Inflammatory macrophage treated with lipopolysaccharide for 1 hour (primary cell): ENCODE results near the gene TMBIM6.
"Not testable (repeated sequence)": the region's sequence is repeated elsewhere in the genome, so short reads cannot be mapped to it uniquely, and the experiment has no call there.

Experiments used
- DNase-seq, 2 donors: peaks; one replicate each; pipeline ENCODE4 v3.0.0-alpha.2; 2020 to 2022

The TMBIM6 gene

GRCh38 chr12:49740930-49741881 lies at the start of gene TMBIM6:
Gene TMBIM6, plus strand, starts transcription at chr12:49741557. Its CDS starts 10,937 bp downstream, at chr12:49752494.
- DNase-seq, result peak; percentile 100

- DNase-seq, result no peak
Measured at GRCh38 chr12:49692851-49693250, 48.5 kb upstream of the TMBIM6 start.

- DNase-seq, result no peak
Measured at GRCh38 chr12:49693931-49694444, 47.4 kb upstream of the TMBIM6 start.

- DNase-seq, result peak; percentile 19 to 26
Measured at GRCh38 chr12:49696723-49697122, 44.6 kb upstream of the TMBIM6 start.

- DNase-seq, result no peak
Measured at GRCh38 chr12:49697808-49698207, 43.5 kb upstream of the TMBIM6 start.

GRCh38 chr12:49698619-49699545 lies 42.5 kb upstream of the TMBIM6 start:
- DNase-seq, result peak; percentile 78 to 96

- no peak for DNase-seq
Measured at GRCh38 chr12:49702009-49702408, 39.3 kb upstream of the TMBIM6 start.

- DNase-seq, result peak in 1 of 2 donors; percentile 56
Measured at GRCh38 chr12:49702676-49703215, 38.6 kb upstream of the TMBIM6 start.

GRCh38 chr12:49703647-49704137 lies 37.7 kb upstream of the TMBIM6 start:
- DNase-seq, result peak; percentile 85 to 97

- DNase-seq, result peak; percentile 89 to 98
Measured at GRCh38 chr12:49705479-49706134, 35.8 kb upstream of the TMBIM6 start.

GRCh38 chr12:49706351-49707127 lies 34.8 kb upstream of the TMBIM6 start:
- DNase-seq, result peak; percentile 37 to 70

- DNase-seq, result peak; percentile 96 to 99
Measured at GRCh38 chr12:49707128-49707811, 34.1 kb upstream of the TMBIM6 start, which contains the start of gene FMNL3. Gene FMNL3, minus strand, starts transcription at chr12:49707405. Its CDS starts 225 bp downstream, at chr12:49707180.

GRCh38 chr12:49707812-49708147 lies 33.6 kb upstream of the TMBIM6 start:
- DNase-seq, result no peak

GRCh38 chr12:49708851-49709250 lies 32.5 kb upstream of the TMBIM6 start:
- DNase-seq, result no peak

- DNase-seq, result not testable (repeated sequence)
Measured at GRCh38 chr12:49713952-49714351, 27.4 kb upstream of the TMBIM6 start.

GRCh38 chr12:49716553-49716952 lies 24.8 kb upstream of the TMBIM6 start:
- DNase-seq, result no peak

GRCh38 chr12:49717800-49718199 lies 23.6 kb upstream of the TMBIM6 start:
- not testable (repeated sequence) for DNase-seq

GRCh38 chr12:49720214-49720613 lies 21.1 kb upstream of the TMBIM6 start:
- DNase-seq, result no peak

- not testable (repeated sequence) for DNase-seq
Measured at GRCh38 chr12:49721355-49721754, 20.0 kb upstream of the TMBIM6 start.

GRCh38 chr12:49728446-49728845 lies 12.9 kb upstream of the TMBIM6 start:
- DNase-seq, result no peak

GRCh38 chr12:49730050-49730449 lies 11.3 kb upstream of the TMBIM6 start:
- no peak for DNase-seq
